HepG2 (cell line): Measurements from ENCODE around the gene CMC4. TPM values are rescaled to one million over a fixed set of nuclear protein-coding genes. Genes with fewer than 3 reads are reported as not detected.

ENCODE experiments used
- ATF2 ChIP-seq: sonication (generic); formaldehyde crosslinking; IDR thresholded peaks from 2 replicates; pipeline ENCODE4 v1.4.0; 2020; ENCODE audit warnings: missing genetic modification reagents
- ATF7-NPFF ChIP-seq: sonication (generic); formaldehyde crosslinking; IDR thresholded peaks from 2 replicates; pipeline ENCODE4 v1.8.1; 2023; ENCODE audit warnings: mild to moderate bottlenecking, low read depth, missing genetic modification reagents, moderate library complexity
- BATF2 ChIP-seq: sonication (generic); formaldehyde crosslinking; IDR thresholded peaks from 2 replicates; pipeline ENCODE4 v1.8.0; 2022; ENCODE audit warnings: mild to moderate bottlenecking, missing genetic modification reagents, moderate library complexity
- CAMTA2 ChIP-seq: sonication (generic); formaldehyde crosslinking; IDR thresholded peaks from 2 replicates; pipeline ENCODE4 v1.4.0; 2020; ENCODE audit warnings: mild to moderate bottlenecking, missing genetic modification reagents, borderline replicate concordance
- FOXM1 ChIP-seq: sonication (generic); formaldehyde crosslinking; IDR thresholded peaks from 2 replicates; pipeline ENCODE4 v1.5.0; 2020; ENCODE audit warnings: missing genetic modification reagents
- HES4 ChIP-seq: sonication (generic); formaldehyde crosslinking; IDR thresholded peaks from 2 replicates; pipeline ENCODE4 v1.9.0; 2021; ENCODE audit warnings: mild to moderate bottlenecking, missing genetic modification reagents, borderline replicate concordance
- HOXA9 ChIP-seq: sonication (generic); formaldehyde crosslinking; IDR thresholded peaks from 2 replicates; pipeline ENCODE4 v1.8.1; 2022; ENCODE audit warnings: missing genetic modification reagents, mild to moderate bottlenecking, moderate library complexity, borderline replicate concordance
- NCOA1 ChIP-seq: sonication (generic); formaldehyde crosslinking; IDR thresholded peaks from 2 replicates; pipeline ENCODE4 v1.9.0; 2021; ENCODE audit warnings: missing genetic modification reagents
- NFE2L1 ChIP-seq: sonication (generic); formaldehyde crosslinking; IDR thresholded peaks from 2 replicates; pipeline ENCODE4 v1.4.0; 2020; ENCODE audit warnings: missing genetic modification reagents, mild to moderate bottlenecking, borderline replicate concordance
- NR1H2 ChIP-seq: sonication (generic); formaldehyde crosslinking; IDR thresholded peaks from 2 replicates; pipeline ENCODE4 v1.8.1; 2022; ENCODE audit warnings: low read depth, missing genetic modification reagents, borderline replicate concordance
- POLR2A ChIP-seq, 2 experiments: IDR thresholded peaks; 2 replicates each; pipeline ENCODE4 v1.6.1; 2011; ENCODE audit warnings: low read depth in 2 of 2, low read length in 2 of 2, mild to moderate bottlenecking in 1 of 2, moderate library complexity in 1 of 2; ENCODE audit not compliant: insufficient read depth in 1 of 2
- PPARG ChIP-seq: conservative IDR thresholded peaks from 2 replicates; pipeline ENCODE4 v1.6.1; 2016; ENCODE audit warnings: missing biosample characterization, missing genetic modification reagents
- SALL1 ChIP-seq: sonication (generic); formaldehyde crosslinking; IDR thresholded peaks from 2 replicates; pipeline ENCODE4 v1.8.0; 2022; ENCODE audit warnings: mild to moderate bottlenecking, missing genetic modification reagents
- SMC3 ChIP-seq: IDR thresholded peaks from 2 replicates; pipeline ENCODE4 v1.6.1; 2011; ENCODE audit warnings: low read length, improper control_type of control experiment
- SP5 ChIP-seq: IDR thresholded peaks from 2 replicates; pipeline ENCODE4 v1.6.1; 2016; ENCODE audit warnings: low read depth, borderline replicate concordance
- TEAD3 ChIP-seq: optimal IDR thresholded peaks from 2 replicates; pipeline ENCODE3; 2016; ENCODE audit warnings: borderline replicate concordance
- ZBTB14 ChIP-seq: sonication (generic); formaldehyde crosslinking; IDR thresholded peaks from 2 replicates; pipeline ENCODE4 v1.4.0; 2020; ENCODE audit warnings: missing genetic modification reagents
- ZBTB21 ChIP-seq: sonication (generic); formaldehyde crosslinking; IDR thresholded peaks from 2 replicates; pipeline ENCODE4 v1.4.0; 2020; ENCODE audit warnings: missing genetic modification reagents
- ZNF33B ChIP-seq: sonication (generic); formaldehyde crosslinking; IDR thresholded peaks from 2 replicates; pipeline ENCODE4 v1.5.1; 2020; ENCODE audit warnings: mild to moderate bottlenecking, missing genetic modification reagents
- ZNF383 ChIP-seq: sonication (generic); formaldehyde crosslinking; IDR thresholded peaks from 2 replicates; pipeline ENCODE4 v1.4.0; 2020; ENCODE audit warnings: missing genetic modification reagents, mild to moderate bottlenecking, borderline replicate concordance
- ZNF616 ChIP-seq: sonication (generic); formaldehyde crosslinking; IDR thresholded peaks from 2 replicates; pipeline ENCODE4 v1.5.0; 2020; ENCODE audit warnings: low read depth, mild to moderate bottlenecking, missing genetic modification reagents
- ZNF670 ChIP-seq: sonication (generic); formaldehyde crosslinking; IDR thresholded peaks from 2 replicates; pipeline ENCODE4 v1.8.0; 2022; ENCODE audit warnings: mild to moderate bottlenecking, missing genetic modification reagents, borderline replicate concordance
- ZNF770 ChIP-seq: sonication (generic); formaldehyde crosslinking; IDR thresholded peaks from 2 replicates; pipeline ENCODE4 v1.5.0; 2020; ENCODE audit warnings: mild to moderate bottlenecking, missing genetic modification reagents
- ZNF784 ChIP-seq: sonication (generic); formaldehyde crosslinking; IDR thresholded peaks from 2 replicates; pipeline ENCODE4 v1.5.1; 2020; ENCODE audit warnings: missing genetic modification reagents, mild to moderate bottlenecking, borderline replicate concordance
- polyA plus RNA-seq, 8 experiments: library from polyadenylated mRNA; depleted of rRNA in 3 of 8; stranded (reverse) in 7 of 8; unstranded in 1 of 8; fragments of >200 nt; fragmentation: Illumina TruSeq in 4 of 8; extraction: Trizol in 4 of 8; gene quantifications; 2 replicates each; pipeline versions ENCODE4 v1.2.1 to v1.2.3, GENCODE V29; 2011 to 2016; ENCODE audit warnings: low read depth in 4 of 8, missing spikeins in 1 of 8, mixed read lengths in 1 of 8; ENCODE audit not compliant: insufficient read depth in 1 of 8
- total RNA-seq, 5 experiments: library from RNA; depleted of rRNA; stranded (reverse); fragments of >200 nt; fragmentation: Illumina TruSeq; extraction: Trizol; gene quantifications; 2 replicates each; pipeline ENCODE4 v1.2.3, GENCODE V29; 2016; ENCODE audit warnings: low read depth in 1 of 5

Gene CMC4
- total and polyA plus RNA-seq, 2 of the 13 experiments (the other 11 are each of a cell fraction or from before 2014, with no cell fraction given) = 5.6 to 11.5 TPM

GRCh38 chrX:155026727-155027508 is 44.0 kb downstream of the CMC4 start, which contains the start of gene FUNDC2 (continued):
- TF ChIP-seq TEAD3 (CRISPR knock-in tag) (no peak), NFE2L1 (no peak), NR1H2 (no peak), ZNF616 (CRISPR knock-in tag) (no peak), ZNF383 (no peak), SMC3 (no peak), HOXA9 (no peak), SP5 (CRISPR knock-in tag) (peak; percentile 67; the same call in 1 of the 2 replicates), ZNF784 (CRISPR knock-in tag) (peak; percentile 49; the same call in 1 of the 2 replicates), ZNF670 (CRISPR knock-in tag) (no peak), NCOA1 (CRISPR knock-in tag) (no peak), ZNF33B (CRISPR knock-in tag) (no peak), ZNF770 (CRISPR knock-in tag) (no peak), BATF2 (CRISPR knock-in tag) (no peak), ATF2 (peak; percentile 29; the same call in 1 of the 2 replicates), ZBTB14 (CRISPR knock-in tag) (peak; percentile 86), SALL1 (CRISPR knock-in tag) (peak; percentile 84), ATF7-NPFF (CRISPR knock-in tag) (peak; percentile 78), POLR2A (IDR thresholded peaks at IDR 0.05; ENCODE audit: insufficient read depth in 1 of 2, low read depth in 2 of 2, low read length in 2 of 2) (peak; percentile 67 to 83), ZBTB21 (CRISPR knock-in tag) (0 out of 2 replicates have a peak, but pooled peaks have one; percentile 45), CAMTA2 (CRISPR knock-in tag) (no peak), PPARG (CRISPR knock-in tag) (0 out of 2 replicates have a peak, but pooled peaks have one; percentile 7), HES4 (0 out of 2 replicates have a peak, but pooled peaks have one; percentile 45), FOXM1 (CRISPR knock-in tag) (no peak)
